Neural progenitor cell (in vitro differentiated cells): ENCODE data around the gene DCST2. TPM values are rescaled to one million over a fixed set of nuclear protein-coding genes. Genes with fewer than 3 reads are reported as not detected.

Source experiments
- DNase-seq: peaks from one replicate; pipeline ENCODE4 v3.0.0-alpha.2; 2016; ENCODE audit warnings: low spot score
- H2AFZ ChIP-seq: fragments of 200-600 bp; sonication (generic); replicated peaks from 2 replicates; pipeline ENCODE4 v1.6.1; 2016; ENCODE audit warnings: antibody characterized with exemption
- H3F3A ChIP-seq: fragments of 200-600 bp; sonication (generic); 2 replicates; pipeline ENCODE4 v1.6.1; 2016; ENCODE audit warnings: antibody characterized with exemption, low read depth
- H3K27ac ChIP-seq: fragments of 200-600 bp; sonication (generic); 2 replicates; pipeline ENCODE4 v1.5.1; 2016; ENCODE audit warnings: mild to moderate bottlenecking
- H3K27me3 ChIP-seq: fragments of 200-600 bp; sonication (generic); 2 replicates; pipeline ENCODE4 v1.6.1; 2016; ENCODE audit warnings: mild to moderate bottlenecking, moderate library complexity
- H3K36me3 ChIP-seq: fragments of 200-600 bp; sonication (generic); 2 replicates; pipeline ENCODE4 v1.5.1; 2016
- H3K4me1 ChIP-seq: fragments of 200-600 bp; sonication (generic); 2 replicates; pipeline ENCODE4 v1.6.1; 2016; ENCODE audit warnings: mixed run types
- H3K4me2 ChIP-seq: fragments of 200-600 bp; sonication (generic); 2 replicates; pipeline ENCODE4 v1.6.1; 2016
- H3K4me3 ChIP-seq: fragments of 200-600 bp; sonication (generic); 2 replicates; pipeline ENCODE4 v1.5.1; 2016
- H3K79me2 ChIP-seq: fragments of 200-600 bp; sonication (generic); 2 replicates; pipeline ENCODE4 v1.6.1; 2016; ENCODE audit warnings: low read depth
- H3K9ac ChIP-seq: fragments of 200-600 bp; sonication (generic); 2 replicates; pipeline ENCODE4 v1.6.1; 2016
- H3K9me3 ChIP-seq: fragments of 200-600 bp; sonication (generic); 2 replicates; pipeline ENCODE4 v1.5.1; 2016; ENCODE audit warnings: low read depth
- H4K20me1 ChIP-seq: fragments of 200-600 bp; sonication (generic); 2 replicates; pipeline ENCODE4 v1.6.1; 2016; ENCODE audit warnings: low read depth
- H3K27ac Mint-ChIP-seq: 3 replicates; pipeline ENCODE4 v1.8.0; 2021; ENCODE audit warnings: mixed read lengths
- H3K27me3 Mint-ChIP-seq: 2 replicates; pipeline ENCODE4 v1.8.0; 2022; ENCODE audit warnings: low read depth, mild to moderate bottlenecking, inconsistent platforms, moderate library complexity, mixed read lengths; ENCODE audit not compliant: insufficient read depth
- H3K36me3 Mint-ChIP-seq: 3 replicates; pipeline ENCODE4 v1.8.0; 2021; ENCODE audit warnings: mixed read lengths
- H3K4me1 Mint-ChIP-seq: 3 replicates; pipeline ENCODE4 v1.8.0; 2021; ENCODE audit warnings: mixed read lengths
- H3K4me3 Mint-ChIP-seq: 3 replicates; pipeline ENCODE4 v1.8.0; 2021; ENCODE audit warnings: mild to moderate bottlenecking, moderate library complexity, mixed read lengths
- H3K9me3 Mint-ChIP-seq: 3 replicates; pipeline ENCODE4 v1.8.0; 2020; ENCODE audit warnings: mixed read lengths
- EZH2 ChIP-seq: fragments of 200-600 bp; sonication (generic); IDR thresholded peaks from 2 replicates; pipeline ENCODE4 v1.6.1; 2017; ENCODE audit warnings: antibody characterized with exemption, mild to moderate bottlenecking, moderate library complexity
- EZH2phosphoT487 ChIP-seq: fragments of 200-600 bp; sonication (generic); IDR thresholded peaks from 2 replicates; pipeline ENCODE4 v1.6.1; 2017; ENCODE audit warnings: antibody characterized with exemption
- total RNA-seq: library from RNA; depleted of rRNA; stranded (reverse); fragments of >200 nt; gene quantifications from 2 replicates; pipeline ENCODE4 v1.2.3, GENCODE V29; 2015; ENCODE audit warnings: low replicate concordance
- TF ChIP-seq, protein P1 (sequence below): fragments of 200-600 bp; sonication (generic); IDR thresholded peaks from 2 replicates; pipeline ENCODE4 v1.5.1; 2017; ENCODE audit warnings: antibody characterized with exemption, mild to moderate bottlenecking

Gene DCST2
- total RNA-seq, 1 donor from 2014 or later = 1.8 TPM

DNA sequence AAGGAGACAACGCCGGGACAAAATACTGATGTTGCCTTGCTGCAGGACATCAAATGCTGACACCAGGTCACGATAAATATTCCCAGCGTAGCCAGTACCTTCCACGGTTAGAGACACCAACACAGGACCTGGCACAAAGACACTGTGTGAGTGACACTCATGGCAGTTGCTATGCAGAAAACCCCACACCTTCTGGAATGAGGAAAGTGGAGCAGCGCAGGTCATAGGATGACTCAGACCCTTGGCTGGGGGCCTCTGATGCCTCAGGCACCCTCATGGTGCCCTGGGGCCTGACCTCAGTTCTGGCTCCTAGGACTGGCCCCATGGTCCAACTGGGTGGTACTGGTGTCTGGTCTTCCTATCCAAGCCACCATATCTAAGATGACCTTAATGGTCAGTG lies 7.0 kb downstream of the DCST2 start:
- peaks cover 14% of the 10 kb centered on the region for H3K27me3 Mint-ChIP-seq

GRCh38 chr1:155026154-155026553 lies 7.4 kb downstream of the DCST2 start:
- Histone ChIP-seq H2AFZ (no peak overlapping the region), H3K9me3 (no peaks in the 10 kb centered on the region), H3K27me3 (no peaks in the 10 kb centered on the region), H3K4me3 (no peak overlapping the region), H3K36me3 (no peaks in the 10 kb centered on the region), H3K27ac (no peak overlapping the region), H3K9ac (no peak overlapping the region), H3K4me2 (no peak overlapping the region), H3F3A (no peaks in the 10 kb centered on the region), H3K4me1 (no peaks in the 10 kb centered on the region), H4K20me1 (no peaks in the 10 kb centered on the region), H3K79me2 (no peaks in the 10 kb centered on the region)
- no peak overlapping the region for H3K4me3 Mint-ChIP-seq
- TF ChIP-seq EZH2 = no peak
- TF ChIP-seq, protein P1, sequence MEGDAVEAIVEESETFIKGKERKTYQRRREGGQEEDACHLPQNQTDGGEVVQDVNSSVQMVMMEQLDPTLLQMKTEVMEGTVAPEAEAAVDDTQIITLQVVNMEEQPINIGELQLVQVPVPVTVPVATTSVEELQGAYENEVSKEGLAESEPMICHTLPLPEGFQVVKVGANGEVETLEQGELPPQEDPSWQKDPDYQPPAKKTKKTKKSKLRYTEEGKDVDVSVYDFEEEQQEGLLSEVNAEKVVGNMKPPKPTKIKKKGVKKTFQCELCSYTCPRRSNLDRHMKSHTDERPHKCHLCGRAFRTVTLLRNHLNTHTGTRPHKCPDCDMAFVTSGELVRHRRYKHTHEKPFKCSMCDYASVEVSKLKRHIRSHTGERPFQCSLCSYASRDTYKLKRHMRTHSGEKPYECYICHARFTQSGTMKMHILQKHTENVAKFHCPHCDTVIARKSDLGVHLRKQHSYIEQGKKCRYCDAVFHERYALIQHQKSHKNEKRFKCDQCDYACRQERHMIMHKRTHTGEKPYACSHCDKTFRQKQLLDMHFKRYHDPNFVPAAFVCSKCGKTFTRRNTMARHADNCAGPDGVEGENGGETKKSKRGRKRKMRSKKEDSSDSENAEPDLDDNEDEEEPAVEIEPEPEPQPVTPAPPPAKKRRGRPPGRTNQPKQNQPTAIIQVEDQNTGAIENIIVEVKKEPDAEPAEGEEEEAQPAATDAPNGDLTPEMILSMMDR = no peak
- no peak for TF ChIP-seq EZH2phosphoT487
- no peaks in the 10 kb centered on the region for H3K9me3 Mint-ChIP-seq
- H3K4me1 Mint-ChIP-seq = peaks cover 5% of the 10 kb centered on the region
- no peaks in the 10 kb centered on the region for H3K36me3 Mint-ChIP-seq
- no peak overlapping the region for H3K27ac Mint-ChIP-seq
- no peak for DNase-seq
- H3K27me3 Mint-ChIP-seq = peaks cover 12% of the 10 kb centered on the region

More for the DNA sequence above, 7.0 kb downstream of the DCST2 start:
- TF ChIP-seq EZH2phosphoT487 = no peak
- TF ChIP-seq EZH2 = no peak
- TF ChIP-seq, protein P1 = no peak
- no peaks in the 10 kb centered on the region for H3K79me2 ChIP-seq
- H3K4me1 ChIP-seq = no peaks in the 10 kb centered on the region
- Mint-ChIP-seq H3K4me3 (no peak overlapping the region), H3K9me3 (no peaks in the 10 kb centered on the region), H3K36me3 (no peaks in the 10 kb centered on the region), H3K27ac (no peak overlapping the region), H3K4me1 (peaks cover 5% of the 10 kb centered on the region)
- H3K36me3 ChIP-seq = no peaks in the 10 kb centered on the region
- no peak overlapping the region for H3K27ac ChIP-seq
- no peaks in the 10 kb centered on the region for H3K9me3 ChIP-seq
- no peaks in the 10 kb centered on the region for H3F3A ChIP-seq
- H3K4me2 ChIP-seq = no peak overlapping the region
- no peaks in the 10 kb centered on the region for H3K27me3 ChIP-seq
- no peaks in the 10 kb centered on the region for H4K20me1 ChIP-seq
- no peak for DNase-seq
- H3K4me3 ChIP-seq = no peak overlapping the region
- H3K9ac ChIP-seq = no peak overlapping the region
- no peak overlapping the region for H2AFZ ChIP-seq

GRCh38 chr1:155024315-155024714 lies 9.3 kb downstream of the DCST2 start:
- H3K36me3 ChIP-seq = no peaks in the 10 kb centered on the region
- no peaks in the 10 kb centered on the region for H3K9me3 ChIP-seq
- Mint-ChIP-seq H3K36me3 (no peaks in the 10 kb centered on the region), H3K4me3 (no peak overlapping the region), H3K27ac (no peak overlapping the region), H3K9me3 (no peaks in the 10 kb centered on the region), H3K4me1 (peaks cover 14% of the 10 kb centered on the region), H3K27me3 (peaks cover 18% of the 10 kb centered on the region)
- TF ChIP-seq EZH2 (no peak), EZH2phosphoT487 (no peak)
- TF ChIP-seq, protein P1 = no peak
- DNase-seq = no peak
- no peak overlapping the region for H3K9ac ChIP-seq
- H3F3A ChIP-seq = peaks cover 6% of the 10 kb centered on the region
- no peaks in the 10 kb centered on the region for H3K27me3 ChIP-seq
- no peak overlapping the region for H3K4me3 ChIP-seq
- H3K4me2 ChIP-seq = no peak overlapping the region
- H2AFZ ChIP-seq = no peak overlapping the region
- no peak overlapping the region for H3K27ac ChIP-seq
- no peaks in the 10 kb centered on the region for H3K79me2 ChIP-seq
- peaks cover 8% of the 10 kb centered on the region for H3K4me1 ChIP-seq
- peaks cover 3% of the 10 kb centered on the region for H4K20me1 ChIP-seq
